HG02759 (cell line): Measurements from ENCODE around the gene OR6A2.
"Not testable (repeated sequence)": the region's sequence is repeated elsewhere in the genome, so short reads cannot be mapped to it uniquely, and the experiment has no call there.

Source experiments
- ATAC-seq: cut with Tn5 transposase; IDR thresholded peaks from one replicate; pipeline ENCODE4 v1.9.1; 2021; ENCODE audit warnings: mild to moderate bottlenecking, moderate library complexity; ENCODE audit not compliant: unreplicated experiment

The OR6A2 gene

GRCh38 chr11:6799402-6799801 is at the start of gene OR6A2:
TSS of gene OR6A2 (minus strand) at chr11:6799689. CDS start at chr11:6795708, 3,981 bp downstream.
- ATAC-seq = no peak

- no peak for ATAC-seq
These were observed 45.9 kb upstream of the OR6A2 start, which contains the start of gene OR10A5 for GRCh38 chr11:6845383-6845782. TSS of gene OR10A5 (plus strand) at chr11:6845683. CDS start at chr11:6845683, 0 bp downstream.

DNA sequence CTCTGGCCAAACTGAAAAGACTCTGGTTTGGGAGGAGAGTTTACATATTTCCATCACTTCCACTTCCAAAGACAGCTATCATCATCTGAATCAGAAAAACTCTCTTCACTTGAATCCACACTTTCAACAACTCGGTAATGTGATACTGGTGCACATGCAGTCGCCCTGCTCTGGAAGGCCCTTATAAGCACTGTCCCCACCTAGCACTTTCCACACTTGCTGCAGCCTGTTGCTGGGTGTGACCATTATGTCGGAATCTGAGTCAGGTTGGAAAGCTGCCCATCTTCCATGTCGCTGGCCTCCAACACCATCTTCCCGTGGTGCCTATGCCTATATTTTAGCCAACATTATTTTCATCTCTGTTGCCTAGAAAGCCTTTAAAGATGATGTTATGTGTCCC is 44.9 kb upstream of the OR6A2 start:
- no peak for ATAC-seq

DNA sequence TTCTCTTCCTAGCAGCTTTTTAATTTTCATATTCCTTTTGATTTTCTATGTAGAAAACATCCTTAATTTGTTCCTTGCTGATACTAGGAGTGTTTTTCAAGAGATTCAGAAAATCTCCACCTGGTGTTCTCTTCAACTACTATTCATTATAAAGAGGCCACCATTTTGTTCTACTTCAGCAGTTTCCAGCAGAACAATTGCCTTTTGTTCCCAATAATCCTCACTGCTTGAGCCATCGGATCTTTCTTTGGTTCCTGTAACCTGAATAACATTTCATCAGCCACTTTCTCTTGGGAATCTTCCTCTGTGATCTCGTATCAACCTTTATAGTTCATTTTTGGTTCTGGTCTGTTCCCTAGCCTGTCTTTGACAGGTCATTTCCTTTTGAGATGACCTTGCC is 44.2 kb upstream of the OR6A2 start:
- no peak for ATAC-seq

DNA sequence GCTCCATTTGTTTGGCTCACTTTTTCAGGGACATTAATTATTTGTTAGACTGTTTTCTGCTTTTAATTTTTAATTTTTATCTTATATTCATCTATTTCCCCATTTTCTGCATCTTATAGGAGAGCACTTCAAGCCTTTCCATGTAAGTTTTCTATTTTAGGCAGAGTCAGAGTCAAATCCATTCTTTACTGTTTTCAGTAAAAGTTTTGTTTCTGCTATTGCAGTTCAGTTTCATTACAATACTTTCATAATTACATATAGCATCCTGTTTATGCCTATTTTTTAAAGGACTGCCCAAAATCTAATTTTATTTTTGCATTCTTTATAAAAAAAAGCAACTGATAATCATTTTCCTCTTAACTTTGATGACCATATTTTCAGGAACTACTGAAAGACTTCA is 42.2 kb upstream of the OR6A2 start:
- no peak for ATAC-seq

DNA sequence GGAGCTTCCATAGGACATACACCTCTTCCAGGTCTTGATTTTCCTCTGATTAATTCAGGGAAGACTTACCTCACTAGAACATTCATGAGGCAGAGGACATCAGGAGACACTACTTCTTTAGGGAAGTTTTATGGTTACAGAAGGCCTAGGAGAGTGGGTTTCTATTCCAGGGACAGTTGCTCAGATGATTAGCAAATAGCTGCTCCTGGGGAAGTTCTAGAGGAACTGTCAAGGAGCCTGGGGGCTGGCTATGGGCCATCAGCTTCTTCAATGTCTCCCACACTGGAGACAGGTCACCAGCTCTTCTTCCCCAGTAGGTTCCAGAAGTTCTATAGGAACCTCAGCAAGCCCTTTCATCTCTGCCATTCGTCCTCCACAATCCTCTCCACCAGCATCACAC is 34.5 kb upstream of the OR6A2 start:
- ATAC-seq = no peak

- no peak for ATAC-seq
These were observed 33.9 kb upstream of the OR6A2 start for GRCh38 chr11:6833356-6833755.

DNA sequence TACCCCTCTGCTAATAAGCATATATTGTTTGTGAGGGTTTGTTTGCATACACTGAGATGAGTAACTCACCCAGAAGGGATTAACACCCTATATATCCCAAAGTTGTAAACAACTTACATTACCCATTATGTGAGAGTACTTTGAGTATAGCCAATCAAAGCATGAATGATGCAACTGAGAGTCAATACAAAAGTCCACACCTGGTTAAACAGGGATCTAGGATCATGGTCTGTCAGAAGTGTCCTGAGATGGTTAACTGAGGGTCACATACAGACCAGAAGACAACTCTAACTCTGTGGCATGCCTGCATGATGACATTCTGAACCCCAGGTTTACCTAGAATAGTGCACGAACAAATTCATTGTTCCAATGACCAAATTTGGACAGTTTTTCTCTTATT is 28.6 kb upstream of the OR6A2 start:
- no peak for ATAC-seq

- ATAC-seq = no peak
These were observed 25.8 kb upstream of the OR6A2 start for GRCh38 chr11:6825231-6825744.

DNA sequence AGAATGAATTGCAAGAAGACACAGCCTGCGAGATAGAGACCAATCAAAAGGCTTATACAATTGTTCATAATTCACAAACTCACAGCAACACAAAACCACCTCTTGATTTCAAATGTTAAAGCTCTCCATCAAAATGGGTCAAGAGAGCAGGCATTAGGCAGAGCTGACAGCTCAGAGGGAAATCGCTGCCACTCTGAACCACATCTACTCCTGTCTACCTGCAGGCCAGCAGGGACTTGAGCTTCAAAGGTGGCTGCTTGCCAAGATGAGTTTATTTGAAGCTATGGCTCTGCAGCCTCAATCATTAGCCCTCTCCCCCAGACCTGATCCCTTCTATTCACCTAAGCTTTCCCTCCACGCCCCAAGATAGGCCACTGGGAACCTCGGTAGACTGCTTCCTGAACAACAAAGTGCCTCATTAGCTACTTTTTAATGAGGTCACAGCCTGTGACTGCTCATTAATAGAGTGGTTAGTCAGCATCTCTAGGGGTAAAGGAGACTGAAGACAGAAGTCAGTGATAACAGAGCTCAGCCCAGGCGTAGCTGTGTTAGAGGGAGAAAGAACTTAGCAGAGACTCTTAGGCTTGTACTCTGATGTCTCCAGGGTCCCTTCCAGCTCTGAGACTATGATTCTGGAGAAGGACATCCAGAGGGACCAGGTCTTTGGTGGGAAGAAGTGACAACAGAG is 24.8 kb upstream of the OR6A2 start:
- ATAC-seq = no peak

- ATAC-seq = no peak
These were observed 19.5 kb upstream of the OR6A2 start for GRCh38 chr11:6818967-6819366.

- ATAC-seq = no peak
These were observed 18.2 kb upstream of the OR6A2 start for GRCh38 chr11:6817694-6818093.

- ATAC-seq = no peak
These were observed 14.2 kb upstream of the OR6A2 start for GRCh38 chr11:6813656-6814055.

DNA sequence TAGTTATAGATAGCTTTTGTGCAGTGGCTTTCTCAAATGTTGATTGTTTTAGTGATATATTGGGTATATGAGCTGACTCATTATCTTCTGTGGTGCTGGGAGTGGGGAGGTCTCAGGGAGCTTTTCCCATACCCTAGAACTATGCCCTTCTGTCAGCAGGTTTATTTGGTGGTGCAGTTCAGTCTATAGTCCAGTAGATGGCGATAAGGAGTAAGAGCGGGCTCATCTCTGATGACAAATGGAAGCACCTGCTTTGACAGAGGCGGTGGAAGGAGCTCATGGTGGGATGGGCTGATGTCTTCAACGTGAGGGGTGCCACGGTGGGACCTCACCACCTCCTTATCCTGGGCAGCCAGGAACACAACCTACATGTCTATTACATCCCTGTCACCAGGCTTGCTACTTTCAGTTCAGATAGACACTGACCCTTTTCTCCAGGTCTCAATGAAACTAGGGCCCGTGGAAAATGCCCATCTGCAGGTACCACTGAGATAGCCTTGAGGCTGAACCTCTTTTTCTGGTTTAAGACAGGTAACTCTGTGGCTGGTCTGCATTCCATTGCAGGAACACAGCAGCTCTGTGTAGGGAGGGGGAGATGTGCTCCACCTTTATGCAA is 13.0 kb upstream of the OR6A2 start:
- ATAC-seq = peak; percentile 92

GRCh38 chr11:6801075-6801474 is 1.6 kb upstream of the OR6A2 start:
- not testable (repeated sequence) for ATAC-seq

DNA sequence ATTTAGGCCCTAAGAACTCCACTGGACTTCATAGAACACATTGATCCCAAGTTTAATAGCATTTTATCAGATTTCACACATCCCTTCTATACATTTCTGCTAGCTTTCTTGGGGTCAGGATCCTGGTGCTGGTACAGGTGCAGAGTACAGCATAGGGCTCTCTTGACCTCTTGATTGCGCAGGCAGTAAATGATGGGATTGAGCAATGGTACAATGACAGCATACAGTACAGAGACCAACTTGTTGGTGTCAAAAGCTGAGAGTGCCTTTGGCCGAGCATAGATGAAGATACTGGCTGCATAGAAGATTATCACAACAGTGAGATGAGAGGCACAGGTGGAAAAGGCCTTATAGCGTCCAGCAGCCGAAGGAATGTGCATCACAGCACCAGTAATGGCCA is 4.8 kb downstream of the OR6A2 start:
- no peak for ATAC-seq

GRCh38 chr11:6790546-6790945 is 8.9 kb downstream of the OR6A2 start:
- ATAC-seq = no peak

GRCh38 chr11:6782720-6783119 is 16.8 kb downstream of the OR6A2 start, which contains the start of gene OR2AG1:
TSS of gene OR2AG1 (plus strand) at chr11:6783020. CDS start at chr11:6785038, 2,018 bp downstream.
- no peak for ATAC-seq

DNA sequence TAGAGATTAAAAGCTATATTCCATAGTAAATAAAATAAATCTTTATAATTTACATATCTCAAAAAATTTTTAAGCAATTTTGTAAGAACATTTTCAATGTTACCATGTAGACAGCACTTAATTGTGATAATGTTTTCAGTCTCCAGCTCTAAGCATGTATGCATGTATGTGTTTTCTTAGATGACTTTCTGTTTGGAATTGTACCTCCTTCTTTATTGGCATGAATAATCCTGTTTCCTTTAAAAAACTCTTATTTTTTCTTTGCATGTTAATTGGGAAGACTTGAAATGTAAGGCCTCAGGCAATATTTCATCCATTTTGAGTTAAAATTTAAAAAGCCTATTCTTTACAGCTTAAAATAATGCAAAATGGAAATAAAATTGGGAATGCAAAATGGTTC is 18.7 kb downstream of the OR6A2 start:
- no peak for ATAC-seq

GRCh38 chr11:6778518-6778917 is 21.0 kb downstream of the OR6A2 start:
- no peak for ATAC-seq

GRCh38 chr11:6771926-6772893 is 27.3 kb downstream of the OR6A2 start, which contains the start of gene OR2AG2:
TSS of gene OR2AG2 (minus strand) at chr11:6771976. CDS start at chr11:6768957, 3,019 bp downstream.
- ATAC-seq = peak; percentile 93
